ENCODE data around the gene SLC9C1.

GRCh38 chr3:112230033-112230432 is 64.0 kb downstream of the SLC9C1 start:
- no peak for TF ChIP-seq ZNF274 (IDR thresholded peaks at IDR 0.05; ENCODE audit: low read depth, low read length)
- TF ChIP-seq SUZ12 (IDR thresholded peaks at IDR 0.05; ENCODE audit: extremely low read depth, insufficient read depth, insufficient read length), result no peak
